ENCODE data around the gene BLTP3A.
"Not testable (repeated sequence)": the region's sequence is repeated elsewhere in the genome, so short reads cannot be mapped to it uniquely, and the experiment has no call there.

The BLTP3A gene

DNA sequence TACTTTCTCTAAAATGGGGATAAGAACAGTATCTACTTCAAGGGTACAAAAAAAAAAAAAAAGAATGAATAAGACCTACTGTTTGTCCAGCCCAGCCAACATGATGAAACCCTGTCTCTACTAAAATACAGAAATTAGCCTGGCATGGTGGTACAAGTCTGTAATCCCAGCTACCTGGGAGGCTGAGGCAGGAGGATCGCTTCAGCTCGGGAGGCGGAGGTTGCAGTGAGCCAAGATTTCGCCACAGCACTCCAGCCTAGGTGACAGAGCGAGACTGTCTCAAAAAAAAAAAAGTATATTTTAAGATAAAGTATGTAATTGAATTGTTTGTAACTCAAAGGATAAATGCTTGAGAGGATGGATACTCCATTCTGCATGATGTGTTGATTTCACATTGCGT lies 2.0 kb downstream of the BLTP3A start:
- H3K4me1 ChIP-seq, result peaks cover 0 to 17% (median 13%) of the 10 kb centered on the region in 4 donors
- intact Hi-C loops (cut with DNase I; ENCODE audit: low total_unique reads), result loop anchor here (5.0 kb wide), 1 partner anchor 93 kb away; the partner anchor contains the start of genes ANKS1A and TAF11
- TF ChIP-seq, protein P1, sequence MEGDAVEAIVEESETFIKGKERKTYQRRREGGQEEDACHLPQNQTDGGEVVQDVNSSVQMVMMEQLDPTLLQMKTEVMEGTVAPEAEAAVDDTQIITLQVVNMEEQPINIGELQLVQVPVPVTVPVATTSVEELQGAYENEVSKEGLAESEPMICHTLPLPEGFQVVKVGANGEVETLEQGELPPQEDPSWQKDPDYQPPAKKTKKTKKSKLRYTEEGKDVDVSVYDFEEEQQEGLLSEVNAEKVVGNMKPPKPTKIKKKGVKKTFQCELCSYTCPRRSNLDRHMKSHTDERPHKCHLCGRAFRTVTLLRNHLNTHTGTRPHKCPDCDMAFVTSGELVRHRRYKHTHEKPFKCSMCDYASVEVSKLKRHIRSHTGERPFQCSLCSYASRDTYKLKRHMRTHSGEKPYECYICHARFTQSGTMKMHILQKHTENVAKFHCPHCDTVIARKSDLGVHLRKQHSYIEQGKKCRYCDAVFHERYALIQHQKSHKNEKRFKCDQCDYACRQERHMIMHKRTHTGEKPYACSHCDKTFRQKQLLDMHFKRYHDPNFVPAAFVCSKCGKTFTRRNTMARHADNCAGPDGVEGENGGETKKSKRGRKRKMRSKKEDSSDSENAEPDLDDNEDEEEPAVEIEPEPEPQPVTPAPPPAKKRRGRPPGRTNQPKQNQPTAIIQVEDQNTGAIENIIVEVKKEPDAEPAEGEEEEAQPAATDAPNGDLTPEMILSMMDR (IDR thresholded peaks at IDR 0.05), result no peak
- no peaks in the 10 kb centered on the region for H3K9me3 ChIP-seq
- no peak overlapping the region for H3K4me3 ChIP-seq
- H3K36me3 ChIP-seq, result no peaks in the 10 kb centered on the region
- H3K27me3 ChIP-seq, result no peaks in the 10 kb centered on the region
- H3K27ac ChIP-seq, result no peak overlapping the region
- no peak for DNase-seq

DNA sequence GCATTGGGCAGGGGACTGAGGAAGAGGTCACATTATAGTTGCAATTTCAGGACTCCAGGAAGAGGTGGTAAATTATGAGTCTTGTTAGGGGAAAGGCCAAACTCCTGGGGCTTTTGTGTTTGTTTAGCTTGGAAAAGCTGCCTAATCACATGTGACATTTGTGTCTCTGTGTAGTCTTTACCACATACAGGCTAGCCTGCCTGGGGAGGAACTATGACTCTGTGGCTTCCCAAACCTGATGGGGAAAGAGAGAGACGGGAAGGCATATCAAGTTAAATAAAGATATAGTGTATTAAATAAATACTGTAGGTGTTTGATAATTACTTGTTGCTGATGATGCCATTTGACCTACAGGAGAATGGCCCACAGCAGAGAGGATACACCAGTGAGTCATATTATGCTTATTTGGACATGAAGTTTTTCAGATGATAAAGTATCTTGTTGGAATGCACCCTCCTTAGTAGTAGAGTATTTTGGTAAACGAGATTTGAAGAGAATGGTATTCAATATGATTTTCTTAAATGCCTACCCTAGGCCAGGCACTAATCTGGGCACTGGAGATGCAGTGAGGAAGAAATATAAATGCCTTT lies 4.0 kb downstream of the BLTP3A start:
- H3K4me1 ChIP-seq, result peaks cover 0 to 13% (median 10%) of the 10 kb centered on the region in 4 donors
- H3K9me3 ChIP-seq, result no peaks in the 10 kb centered on the region
- H3K27ac ChIP-seq, result no peak overlapping the region
- H3K36me3 ChIP-seq, result no peaks in the 10 kb centered on the region
- TF ChIP-seq, protein P1 (IDR thresholded peaks at IDR 0.05), result no peak
- intact Hi-C loops (cut with DNase I; ENCODE audit: low total_unique reads), result no loop called here
- no peaks in the 10 kb centered on the region for H3K27me3 ChIP-seq
- no peak for DNase-seq
- no peak overlapping the region for H3K4me3 ChIP-seq

DNA sequence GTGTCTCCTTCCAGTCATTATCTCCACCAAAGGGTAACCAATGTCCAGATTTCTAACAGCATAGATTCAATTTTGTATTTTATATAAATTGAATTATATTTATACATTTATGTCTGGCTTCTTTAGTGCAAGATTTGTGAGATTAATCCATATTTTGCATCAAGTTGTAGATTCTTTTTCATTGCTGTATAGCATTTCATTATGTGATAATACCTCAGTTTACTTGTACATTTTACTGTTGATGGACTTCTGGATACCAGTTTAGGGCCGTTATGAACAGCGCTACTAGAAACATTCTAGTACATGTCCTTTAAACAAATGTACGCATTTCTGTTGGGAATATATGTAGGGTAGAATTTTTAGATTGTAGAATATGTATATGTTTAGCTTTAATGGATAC lies 6.2 kb downstream of the BLTP3A start:
- Histone ChIP-seq H3K4me3 (no peak overlapping the region), H3K4me1 (peaks cover 0 to 8% (median 8%) of the 10 kb centered on the region in 4 donors), H3K9me3 (no peaks in the 10 kb centered on the region), H3K27me3 (no peaks in the 10 kb centered on the region), H3K27ac (no peak overlapping the region), H3K36me3 (no peaks in the 10 kb centered on the region)
- intact Hi-C loops (cut with DNase I; ENCODE audit: low total_unique reads), result no loop called here
- DNase-seq, result no peak
- TF ChIP-seq, protein P1 (IDR thresholded peaks at IDR 0.05), result no peak

DNA sequence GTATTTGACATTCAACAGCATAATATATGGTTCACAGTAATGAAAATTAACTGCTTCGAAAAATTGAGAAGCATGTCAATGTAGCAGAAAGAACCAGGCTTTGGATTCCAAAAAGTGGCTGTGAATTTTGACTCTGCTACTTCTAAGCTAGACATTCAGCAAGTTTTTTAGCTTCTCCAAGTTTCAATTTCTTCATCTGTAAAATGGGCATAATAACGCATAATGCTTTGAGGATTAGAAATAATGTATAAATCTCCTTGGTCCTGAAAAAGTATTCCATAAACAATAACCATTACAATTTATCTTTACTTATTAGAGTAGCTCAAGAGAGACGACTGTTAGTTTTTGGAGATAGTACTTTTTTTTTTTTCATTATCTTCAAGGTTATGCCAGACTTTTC lies 7.7 kb downstream of the BLTP3A start:
- no peak overlapping the region for H3K27ac ChIP-seq
- H3K36me3 ChIP-seq, result no peaks in the 10 kb centered on the region
- H3K27me3 ChIP-seq, result no peaks in the 10 kb centered on the region
- H3K4me3 ChIP-seq, result no peak overlapping the region
- intact Hi-C loops (cut with DNase I; ENCODE audit: low total_unique reads), result no loop called here
- H3K9me3 ChIP-seq, result no peaks in the 10 kb centered on the region
- no peaks in the 10 kb centered on the region for H3K4me1 ChIP-seq
- TF ChIP-seq, protein P1 (IDR thresholded peaks at IDR 0.05), result no peak
- DNase-seq, result no peak

DNA sequence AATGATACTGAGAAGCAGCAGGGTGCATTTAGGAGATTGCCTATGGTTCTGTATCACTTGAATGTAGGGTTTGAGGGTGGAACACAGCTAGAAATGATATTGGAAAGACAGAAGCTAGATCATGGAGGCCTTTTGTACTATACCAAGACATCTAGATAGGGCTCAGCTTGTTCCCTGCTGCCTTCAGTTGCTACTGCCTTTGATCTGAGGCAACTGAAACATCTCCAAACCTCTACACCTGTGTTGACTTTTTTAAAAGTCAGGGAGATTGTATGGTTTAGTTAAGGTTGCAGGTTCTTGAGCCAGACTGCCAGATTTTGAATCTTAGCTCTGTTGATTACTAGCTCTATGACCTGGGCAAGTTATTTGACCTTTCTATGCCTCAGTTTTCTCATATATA lies 12.7 kb downstream of the BLTP3A start:
- TF ChIP-seq, protein P1 (IDR thresholded peaks at IDR 0.05), result no peak
- H3K9me3 ChIP-seq, result no peaks in the 10 kb centered on the region
- no peaks in the 10 kb centered on the region for H3K36me3 ChIP-seq
- no peaks in the 10 kb centered on the region for H3K27me3 ChIP-seq
- DNase-seq, result no peak
- H3K27ac ChIP-seq, result no peak overlapping the region
- H3K4me1 ChIP-seq, result no peaks in the 10 kb centered on the region
- H3K4me3 ChIP-seq, result no peak overlapping the region
- intact Hi-C loops (cut with DNase I; ENCODE audit: low total_unique reads), result no loop called here

DNA sequence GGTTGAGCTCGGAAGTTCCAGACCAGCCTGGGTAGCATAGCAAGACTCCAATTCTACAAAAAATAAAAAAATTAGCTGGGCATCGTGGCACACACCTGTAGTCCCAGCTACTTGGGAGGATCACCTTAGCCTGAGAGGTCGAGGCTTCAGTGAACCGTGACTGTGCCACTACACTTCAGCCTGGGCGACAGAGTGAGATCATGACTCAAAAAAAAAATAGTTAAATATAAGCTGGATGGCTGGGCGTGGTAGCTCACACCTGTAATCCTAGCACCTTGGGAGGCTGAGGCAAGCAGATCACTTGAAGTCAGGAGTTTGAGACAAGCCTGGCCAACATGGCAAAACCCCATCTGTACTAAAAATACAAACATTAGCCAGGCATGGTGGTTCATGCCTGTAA lies 13.2 kb downstream of the BLTP3A start:
- DNase-seq; H3K4me1 ChIP-seq; H3K4me3 ChIP-seq; H3K27ac ChIP-seq; H3K27me3 ChIP-seq; intact Hi-C loops (cut with DNase I; ENCODE audit: low total_unique reads); H3K9me3 ChIP-seq; H3K36me3 ChIP-seq: not testable (repeated sequence)
